ENCODE results near the gene IDH2.
"Not testable (repeated sequence)": the region's sequence is repeated elsewhere in the genome, so short reads cannot be mapped to it uniquely, and the experiment has no call there.

IDH2 gene

DNA sequence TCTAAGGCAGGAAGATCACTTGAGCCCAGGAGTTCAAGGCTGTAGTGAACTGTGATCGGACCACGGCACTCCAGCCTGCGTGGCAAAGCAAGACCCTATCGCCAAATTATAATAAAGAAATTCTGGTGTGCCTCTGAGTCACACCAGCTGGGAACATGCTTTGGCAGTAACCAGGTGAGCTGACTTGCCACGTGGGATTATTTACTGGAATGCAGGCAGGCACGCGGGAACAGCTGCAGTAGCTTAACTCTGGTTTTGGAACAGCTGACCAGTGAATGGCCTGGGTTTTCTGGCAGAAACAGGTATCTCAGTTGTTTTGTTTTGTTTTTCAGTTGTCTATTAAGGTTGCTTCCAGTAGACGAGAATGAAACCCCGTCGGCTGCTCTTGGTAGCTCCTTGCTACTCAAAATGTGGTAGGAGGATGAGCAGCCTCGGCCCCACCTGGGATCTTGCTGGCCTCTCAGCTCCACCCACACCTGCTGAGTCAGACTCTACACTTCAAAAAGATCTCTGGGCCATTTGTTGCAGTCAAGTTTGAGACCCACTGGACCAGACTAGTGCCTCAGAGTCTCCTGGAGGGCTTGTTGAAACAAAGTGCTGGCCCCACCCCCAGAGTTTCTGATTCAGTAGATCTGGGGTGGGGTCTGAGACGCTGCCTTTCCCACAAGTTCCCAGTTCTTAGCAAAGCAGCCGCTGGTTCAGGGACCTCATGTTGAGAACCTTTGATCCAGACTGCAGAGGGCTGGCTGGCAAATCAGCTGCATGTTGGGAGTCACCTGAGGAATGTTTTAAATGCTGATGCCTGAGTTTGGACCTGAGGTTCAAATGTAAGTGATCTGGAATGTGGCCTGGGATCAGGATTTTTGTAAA, 26.6 kb downstream of the IDH2 start:
- peaks cover 49% of the 10 kb centered on the region for H3K36me3 ChIP-seq (ENCODE audit: control insufficient read depth, insufficient read depth, low read length)
- WGBS, 2 experiments = 60 to 62% methylated on average over 13 of the region's 13 CpGs
- no peaks in the 10 kb centered on the region for H3K9me3 ChIP-seq (ENCODE audit: control insufficient read depth, low read length)
- H3K4me1 ChIP-seq (ENCODE audit: control insufficient read depth, insufficient read depth, low read length) = peaks cover 4% of the 10 kb centered on the region
- H3K27ac ChIP-seq (ENCODE audit: insufficient read depth, low read depth, low read length, poor library complexity, severe bottlenecking) = no peak overlapping the region
- H3K27me3 ChIP-seq (ENCODE audit: control insufficient read depth, insufficient read depth, low read length, poor library complexity, severe bottlenecking) = no peaks in the 10 kb centered on the region
- no peak overlapping the region for H3K4me3 ChIP-seq (ENCODE audit: insufficient read depth, low read depth, low read length)

GRCh38 chr15:90074916-90075315, 27.4 kb downstream of the IDH2 start:
- Histone ChIP-seq H3K4me1 (ENCODE audit: control insufficient read depth, insufficient read depth, low read length) (peaks cover 4% of the 10 kb centered on the region), H3K27ac (ENCODE audit: insufficient read depth, low read depth, low read length, poor library complexity, severe bottlenecking) (no peak overlapping the region)

GRCh38 chr15:90074023-90074422, 28.2 kb downstream of the IDH2 start:
- peaks cover 4% of the 10 kb centered on the region for H3K4me1 ChIP-seq (ENCODE audit: control insufficient read depth, insufficient read depth, low read length)
- WGBS, 2 experiments = 94 to 96% methylated on average over 12 of the region's 12 CpGs

More at GRCh38 chr15:90074916-90075315, 27.4 kb downstream of the IDH2 start:
- Histone ChIP-seq H3K9me3 (ENCODE audit: control insufficient read depth, low read length) (no peaks in the 10 kb centered on the region), H3K36me3 (ENCODE audit: control insufficient read depth, insufficient read depth, low read length) (peaks cover 48% of the 10 kb centered on the region), H3K4me3 (ENCODE audit: insufficient read depth, low read depth, low read length) (no peak overlapping the region), H3K27me3 (ENCODE audit: control insufficient read depth, insufficient read depth, low read length, poor library complexity, severe bottlenecking) (no peaks in the 10 kb centered on the region)
- 91 to 92% methylated on average over 5 of the region's 5 CpGs for WGBS, 2 experiments

DNA sequence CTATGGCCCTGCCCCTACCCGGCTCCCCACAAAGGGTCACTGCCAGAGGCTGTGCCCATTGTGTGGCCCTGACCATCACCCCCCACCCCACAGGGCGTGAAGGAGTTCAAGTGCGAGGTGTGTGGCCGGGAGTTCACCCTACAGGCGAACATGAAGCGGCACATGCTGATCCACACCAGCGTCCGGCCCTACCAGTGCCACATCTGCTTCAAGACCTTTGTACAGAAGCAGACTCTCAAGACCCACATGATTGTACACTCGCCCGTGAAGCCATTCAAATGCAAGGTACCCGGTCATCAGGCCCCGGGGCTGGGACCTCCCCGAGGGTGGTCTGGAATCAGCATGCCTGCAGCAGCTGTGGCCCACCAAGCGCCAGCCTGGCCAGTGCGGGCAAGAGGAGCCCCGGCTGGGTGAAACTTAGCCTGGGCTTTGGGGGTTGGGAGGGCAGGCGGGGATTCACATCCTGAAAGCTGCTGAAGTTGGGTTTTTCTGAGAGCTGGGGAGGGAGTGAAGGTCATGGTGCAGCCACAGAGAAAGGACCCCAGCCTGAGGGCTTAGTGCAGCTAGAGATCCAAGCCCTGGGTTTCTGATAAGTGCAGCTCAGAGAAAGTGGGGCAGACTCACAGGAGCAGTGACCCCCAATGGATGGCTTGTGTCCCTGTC, 29.2 kb downstream of the IDH2 start:
- Histone ChIP-seq H3K4me3 (ENCODE audit: insufficient read depth, low read depth, low read length) (no peak overlapping the region), H3K27me3 (ENCODE audit: control insufficient read depth, insufficient read depth, low read length, poor library complexity, severe bottlenecking) (no peaks in the 10 kb centered on the region), H3K4me1 (ENCODE audit: control insufficient read depth, insufficient read depth, low read length) (peaks cover 4% of the 10 kb centered on the region), H3K36me3 (ENCODE audit: control insufficient read depth, insufficient read depth, low read length) (peaks cover 46% of the 10 kb centered on the region), H3K27ac (ENCODE audit: insufficient read depth, low read depth, low read length, poor library complexity, severe bottlenecking) (no peak overlapping the region), H3K9me3 (ENCODE audit: control insufficient read depth, low read length) (no peaks in the 10 kb centered on the region)
- WGBS, 2 experiments = 92 to 93% methylated on average over 17 of the region's 17 CpGs

More at GRCh38 chr15:90074023-90074422, 28.2 kb downstream of the IDH2 start:
- no peaks in the 10 kb centered on the region for H3K9me3 ChIP-seq (ENCODE audit: control insufficient read depth, low read length)
- H3K4me3 ChIP-seq (ENCODE audit: insufficient read depth, low read depth, low read length) = no peak overlapping the region
- no peak overlapping the region for H3K27ac ChIP-seq (ENCODE audit: insufficient read depth, low read depth, low read length, poor library complexity, severe bottlenecking)
- no peaks in the 10 kb centered on the region for H3K27me3 ChIP-seq (ENCODE audit: control insufficient read depth, insufficient read depth, low read length, poor library complexity, severe bottlenecking)
- H3K36me3 ChIP-seq (ENCODE audit: control insufficient read depth, insufficient read depth, low read length) = peaks cover 52% of the 10 kb centered on the region

DNA sequence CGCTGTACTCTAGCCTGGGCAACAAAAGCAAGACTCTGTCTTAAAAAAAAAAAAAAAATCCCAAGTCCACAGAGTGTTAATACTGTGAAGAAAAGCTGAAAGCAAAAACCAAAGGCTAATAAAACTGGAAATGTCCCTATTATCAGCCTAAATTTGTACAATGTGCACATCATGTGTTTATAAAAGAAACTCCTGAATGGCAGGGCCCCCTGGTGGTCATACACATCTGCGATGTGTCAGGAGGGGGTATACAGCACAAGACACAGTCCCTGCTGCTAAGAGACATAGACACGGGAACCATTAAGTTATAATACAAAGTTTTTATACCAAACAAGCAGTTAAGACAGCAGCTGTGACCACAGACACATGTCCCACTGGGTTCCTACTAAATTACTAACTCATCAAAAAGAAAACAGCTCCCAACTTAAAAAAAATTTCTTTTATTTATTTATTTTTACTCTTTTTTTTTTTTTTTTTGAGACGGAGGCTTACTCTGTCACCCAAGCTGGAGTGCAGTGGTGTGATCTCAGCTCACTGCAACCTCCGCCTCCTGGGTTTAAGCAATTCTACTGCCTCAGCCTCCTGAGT, 31.0 kb downstream of the IDH2 start:
- no peak overlapping the region for H3K27ac ChIP-seq (ENCODE audit: insufficient read depth, low read depth, low read length, poor library complexity, severe bottlenecking)
- no peak overlapping the region for H3K4me3 ChIP-seq (ENCODE audit: insufficient read depth, low read depth, low read length)
- no peaks in the 10 kb centered on the region for H3K27me3 ChIP-seq (ENCODE audit: control insufficient read depth, insufficient read depth, low read length, poor library complexity, severe bottlenecking)
- 88 to 94% methylated on average over 5 of the region's 5 CpGs for WGBS, 2 experiments
- no peaks in the 10 kb centered on the region for H3K9me3 ChIP-seq (ENCODE audit: control insufficient read depth, low read length)
- peaks cover 52% of the 10 kb centered on the region for H3K36me3 ChIP-seq (ENCODE audit: control insufficient read depth, insufficient read depth, low read length)
- H3K4me1 ChIP-seq (ENCODE audit: control insufficient read depth, insufficient read depth, low read length) = peaks cover 4% of the 10 kb centered on the region

DNA sequence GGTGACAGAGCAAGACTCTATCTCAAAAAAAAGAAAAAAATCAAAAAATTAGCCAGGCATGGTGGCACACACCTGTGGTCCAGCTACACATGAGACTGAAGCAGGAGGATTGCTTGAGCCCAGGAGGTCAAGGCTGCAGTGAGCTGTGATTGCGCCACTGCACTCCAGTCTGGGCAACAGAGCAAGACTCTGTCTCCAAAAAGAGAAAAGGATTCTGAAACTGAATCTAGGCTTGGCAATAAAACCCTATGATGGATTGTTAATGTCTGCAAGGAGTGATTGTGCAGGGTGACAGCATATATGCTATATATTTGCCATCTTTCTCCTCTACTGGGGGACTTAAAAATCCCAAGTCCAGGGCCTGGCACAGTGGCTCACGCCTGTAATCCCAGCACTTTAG, 31.6 kb downstream of the IDH2 start:
- not testable (repeated sequence) for H3K27me3 ChIP-seq (ENCODE audit: control insufficient read depth, insufficient read depth, low read length, poor library complexity, severe bottlenecking); H3K4me3 ChIP-seq (ENCODE audit: insufficient read depth, low read depth, low read length); H3K27ac ChIP-seq (ENCODE audit: insufficient read depth, low read depth, low read length, poor library complexity, severe bottlenecking); H3K4me1 ChIP-seq (ENCODE audit: control insufficient read depth, insufficient read depth, low read length); H3K9me3 ChIP-seq (ENCODE audit: control insufficient read depth, low read length)
- 92 to 96% methylated on average over 2 of the region's 2 CpGs for WGBS, 2 experiments
- H3K36me3 ChIP-seq (ENCODE audit: control insufficient read depth, insufficient read depth, low read length) = peaks cover 46% of the 10 kb centered on the region

DNA sequence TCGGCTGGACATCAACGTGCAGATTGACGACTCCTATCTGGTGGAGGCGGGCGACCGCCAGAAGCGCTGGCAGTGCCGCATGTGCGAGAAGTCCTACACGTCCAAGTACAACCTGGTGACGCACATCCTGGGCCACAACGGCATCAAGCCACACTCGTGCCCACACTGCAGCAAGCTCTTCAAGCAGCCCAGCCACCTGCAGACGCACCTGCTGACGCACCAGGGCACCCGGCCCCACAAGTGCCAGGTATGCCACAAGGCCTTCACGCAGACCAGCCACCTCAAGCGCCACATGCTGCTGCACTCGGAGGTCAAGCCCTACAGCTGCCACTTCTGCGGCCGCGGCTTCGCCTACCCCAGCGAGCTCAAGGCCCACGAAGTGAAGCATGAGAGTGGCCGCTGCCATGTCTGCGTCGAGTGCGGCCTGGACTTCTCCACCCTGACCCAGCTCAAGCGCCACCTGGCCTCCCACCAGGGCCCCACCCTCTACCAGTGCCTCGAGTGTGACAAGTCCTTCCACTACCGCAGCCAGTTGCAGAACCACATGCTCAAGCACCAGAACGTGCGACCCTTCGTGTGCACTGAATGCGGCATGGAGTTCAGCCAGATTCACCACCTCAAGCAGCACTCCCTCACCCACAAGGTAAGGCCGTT, 34.2 kb downstream of the IDH2 start:
- WGBS, 2 experiments = 96% methylated on average over 37 of the region's 37 CpGs
- Histone ChIP-seq H3K4me1 (ENCODE audit: control insufficient read depth, insufficient read depth, low read length) (peaks cover 16% of the 10 kb centered on the region), H3K4me3 (ENCODE audit: insufficient read depth, low read depth, low read length) (no peak overlapping the region), H3K27me3 (ENCODE audit: control insufficient read depth, insufficient read depth, low read length, poor library complexity, severe bottlenecking) (no peaks in the 10 kb centered on the region), H3K36me3 (ENCODE audit: control insufficient read depth, insufficient read depth, low read length) (peaks cover 32% of the 10 kb centered on the region), H3K27ac (ENCODE audit: insufficient read depth, low read depth, low read length, poor library complexity, severe bottlenecking) (no peak overlapping the region), H3K9me3 (ENCODE audit: control insufficient read depth, low read length) (no peaks in the 10 kb centered on the region)

- H3K36me3 ChIP-seq (ENCODE audit: control insufficient read depth, insufficient read depth, low read length) = peaks cover 24% of the 10 kb centered on the region
- H3K4me1 ChIP-seq (ENCODE audit: control insufficient read depth, insufficient read depth, low read length) = peaks cover 23% of the 10 kb centered on the region
- no peak overlapping the region for H3K4me3 ChIP-seq (ENCODE audit: insufficient read depth, low read depth, low read length)
- 96% methylated on average over 55 of the region's 55 CpGs for WGBS, 2 experiments
- no peaks in the 10 kb centered on the region for H3K9me3 ChIP-seq (ENCODE audit: control insufficient read depth, low read length)
- no peaks in the 10 kb centered on the region for H3K27me3 ChIP-seq (ENCODE audit: control insufficient read depth, insufficient read depth, low read length, poor library complexity, severe bottlenecking)
- H3K27ac ChIP-seq (ENCODE audit: insufficient read depth, low read depth, low read length, poor library complexity, severe bottlenecking) = no peak overlapping the region
These were observed 34.9 kb downstream of the IDH2 start for GRCh38 chr15:90067181-90067952.

- peaks cover 34% of the 10 kb centered on the region for H3K4me1 ChIP-seq (ENCODE audit: control insufficient read depth, insufficient read depth, low read length)
- 89 to 93% methylated on average over 6 to 7 of the region's 7 CpGs for WGBS, 2 experiments
- peaks cover 21% of the 10 kb centered on the region for H3K36me3 ChIP-seq (ENCODE audit: control insufficient read depth, insufficient read depth, low read length)
- H3K9me3 ChIP-seq (ENCODE audit: control insufficient read depth, low read length) = no peaks in the 10 kb centered on the region
- H3K4me3 ChIP-seq (ENCODE audit: insufficient read depth, low read depth, low read length) = no peak overlapping the region
- H3K27me3 ChIP-seq (ENCODE audit: control insufficient read depth, insufficient read depth, low read length, poor library complexity, severe bottlenecking) = no peaks in the 10 kb centered on the region
- H3K27ac ChIP-seq (ENCODE audit: insufficient read depth, low read depth, low read length, poor library complexity, severe bottlenecking) = no peak overlapping the region
These were observed 36.6 kb downstream of the IDH2 start for GRCh38 chr15:90065682-90066049.
